ENCODE measurements around the gene RASAL2. TPM values are rescaled to one million over a fixed set of nuclear protein-coding genes. Genes with fewer than 3 reads are reported as not detected.
"Not testable (repeated sequence)": the region's sequence is repeated elsewhere in the genome, so short reads cannot be mapped to it uniquely, and the experiment has no call there.

RASAL2 gene
- polyA plus RNA-seq, 2 of the 4 experiments (the other 2 are of a cell fraction): 7.1 to 17.6 TPM

GRCh38 chr1:178192686-178193085 is 98.8 kb downstream of the RASAL2 start:
- ChIA-PET CTCF (no interaction called here), POLR2A (interaction anchor here (1.0 kb wide), 1 partner anchor 100 kb away, joined by 3 read pairs; no protein-coding TSS in a partner anchor)
- peak; percentile 54 to 87 for DNase-seq (ENCODE audit: low read depth in 1 of 2, low spot score in 1 of 2)
- H3K4me1 ChIP-seq: peaks cover 18% of the 10 kb centered on the region
- H3K4me3 ChIP-seq: peak overlapping the region; percentile 17; the same call in 1 of the 3 replicates
- H3K4me2 ChIP-seq: peak overlapping the region; percentile 59
- no peaks in the 10 kb centered on the region for H3K9me3 ChIP-seq
- peak overlapping the region; percentile 49 to 74 for H3K27ac ChIP-seq
- TF ChIP-seq BHLHE40 (IDR thresholded peaks at IDR 0.05; ENCODE audit: low read depth, low read length) (no peak), FOSL2 (IDR thresholded peaks at IDR 0.05) (no peak), FOSL2 (CRISPR knock-in tag; IDR thresholded peaks at IDR 0.05) (peak; percentile 43), POLR2AphosphoS2 (conservative IDR thresholded peaks at IDR 0.05; ENCODE audit: low read length) (no peak), ZNF302 (CRISPR knock-in tag; IDR thresholded peaks at IDR 0.05) (no peak), CEBPB (IDR thresholded peaks at IDR 0.05) (0 out of 4 replicates have a peak, but pooled peaks of 1 of the 2 experiments have one; percentile 17)
- peak; percentile 90 to 95 for ATAC-seq
- peak; percentile 90 for FAIRE-seq
- WGBS (ENCODE audit: missing lambda C conversion rate): 21% methylated on average over 3 of the region's 3 CpGs

DNA sequence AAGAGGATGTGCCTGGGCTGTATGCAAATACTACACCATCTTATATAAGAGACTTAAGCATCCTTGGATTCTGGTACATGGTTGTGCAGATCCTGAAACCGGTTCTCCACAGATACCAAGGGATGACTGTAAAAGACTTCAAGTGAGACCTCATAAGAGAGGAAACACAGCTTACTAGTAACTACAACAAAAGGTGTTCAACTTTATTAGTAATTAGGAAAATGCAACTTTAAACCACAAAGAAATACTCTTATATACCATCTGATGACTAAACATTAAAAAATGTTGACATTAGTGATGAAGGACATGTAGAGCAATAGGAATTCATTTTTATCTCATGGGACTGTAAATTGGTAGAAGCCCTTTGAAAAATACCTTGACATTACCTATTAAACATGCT is 102.7 kb downstream of the RASAL2 start:
- ChIA-PET POLR2A (no interaction called here), CTCF (no interaction called here)
- H3K9me3 ChIP-seq: no peaks in the 10 kb centered on the region

GRCh38 chr1:178202095-178202494 is 108.2 kb downstream of the RASAL2 start:
- CTCF ChIA-PET: interaction anchor here (0.7 to 1.2 kb wide), 3 partner anchors 9 to 109 kb away, joined by 3 to 4 read pairs (median 3); no protein-coding TSS in a partner anchor
- H3K4me2 ChIP-seq; H3K4me3 ChIP-seq; ATAC-seq; H3K9me3 ChIP-seq; POLR2A ChIA-PET; H3K4me1 ChIP-seq; H3K27ac ChIP-seq; FAIRE-seq; DNase-seq (ENCODE audit: low read depth in 1 of 2, low spot score in 1 of 2): not testable (repeated sequence)
- 90% methylated on average over 4 of the region's 4 CpGs for WGBS (ENCODE audit: missing lambda C conversion rate)

More for the DNA sequence above, 102.7 kb downstream of the RASAL2 start:
- H3K4me2 ChIP-seq: no peak overlapping the region
- no peak overlapping the region for H3K27ac ChIP-seq
- H3K4me1 ChIP-seq: peaks cover 15% of the 10 kb centered on the region
- H3K4me3 ChIP-seq: no peak overlapping the region
- WGBS (ENCODE audit: missing lambda C conversion rate): 85% methylated on average over 1 of the region's 1 CpG
- TF ChIP-seq RAD21 (conservative IDR thresholded peaks at IDR 0.05 in 1 of 2, IDR thresholded peaks at IDR 0.05 in 1 of 2) (no peak), RARB (CRISPR knock-in tag; IDR thresholded peaks at IDR 0.05) (no peak), MYC (IDR thresholded peaks at IDR 0.05; ENCODE audit: borderline replicate concordance, low read length) (no peak), PHF8 (IDR thresholded peaks at IDR 0.05; ENCODE audit: borderline replicate concordance, low read depth) (no peak), BHLHE40 (IDR thresholded peaks at IDR 0.05; ENCODE audit: low read depth, low read length) (no peak), POLR2AphosphoS2 (conservative IDR thresholded peaks at IDR 0.05; ENCODE audit: low read length) (no peak), NPAS2 (CRISPR knock-in tag; IDR thresholded peaks at IDR 0.05; ENCODE audit: borderline replicate concordance) (no peak), RNF2 (IDR thresholded peaks at IDR 0.05; ENCODE audit: borderline replicate concordance, low read depth) (no peak), REST (IDR thresholded peaks at IDR 0.05) (no peak), ZFP36 (IDR thresholded peaks at IDR 0.05; ENCODE audit: borderline replicate concordance, partially characterized antibody) (no peak), MAZ (IDR thresholded peaks at IDR 0.05; ENCODE audit: borderline replicate concordance, low read depth, low read length) (no peak), JUN (IDR thresholded peaks at IDR 0.05) (no peak), KDM1A (IDR thresholded peaks at IDR 0.05; ENCODE audit: low read depth) (no peak)
- FAIRE-seq (no peak), ATAC-seq (no peak), DNase-seq (ENCODE audit: low read depth in 1 of 2, low spot score in 1 of 2) (no peak)

DNA sequence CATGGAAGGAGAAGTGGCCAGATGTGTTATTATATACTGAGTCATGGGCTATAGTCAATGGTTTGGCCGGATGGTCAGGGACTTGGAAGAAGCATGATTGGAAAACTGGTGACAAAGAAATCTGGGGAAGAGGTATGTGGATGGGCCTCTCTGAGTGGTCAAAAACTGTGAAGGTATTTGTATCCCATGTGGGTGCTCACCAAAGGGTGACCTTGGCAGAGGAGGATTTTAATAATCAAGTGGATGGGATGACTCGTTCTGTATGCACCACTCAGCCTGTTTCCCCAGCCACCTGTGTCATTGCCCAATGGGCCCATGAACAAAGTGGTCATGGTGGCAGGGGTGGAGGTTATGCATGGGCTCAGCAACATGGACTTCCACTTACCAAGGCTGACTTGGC is 108.6 kb downstream of the RASAL2 start:
- H3K9me3 ChIP-seq; H3K4me3 ChIP-seq; ATAC-seq; H3K4me2 ChIP-seq; FAIRE-seq; POLR2A ChIA-PET; H3K27ac ChIP-seq; DNase-seq (ENCODE audit: low read depth in 1 of 2, low spot score in 1 of 2); H3K4me1 ChIP-seq: not testable (repeated sequence)
- 89% methylated on average over 2 of the region's 2 CpGs for WGBS (ENCODE audit: missing lambda C conversion rate)
- CTCF ChIA-PET: interaction anchor here (1.2 kb wide), 1 partner anchor 9 kb away, joined by 4 read pairs; no protein-coding TSS in a partner anchor

DNA sequence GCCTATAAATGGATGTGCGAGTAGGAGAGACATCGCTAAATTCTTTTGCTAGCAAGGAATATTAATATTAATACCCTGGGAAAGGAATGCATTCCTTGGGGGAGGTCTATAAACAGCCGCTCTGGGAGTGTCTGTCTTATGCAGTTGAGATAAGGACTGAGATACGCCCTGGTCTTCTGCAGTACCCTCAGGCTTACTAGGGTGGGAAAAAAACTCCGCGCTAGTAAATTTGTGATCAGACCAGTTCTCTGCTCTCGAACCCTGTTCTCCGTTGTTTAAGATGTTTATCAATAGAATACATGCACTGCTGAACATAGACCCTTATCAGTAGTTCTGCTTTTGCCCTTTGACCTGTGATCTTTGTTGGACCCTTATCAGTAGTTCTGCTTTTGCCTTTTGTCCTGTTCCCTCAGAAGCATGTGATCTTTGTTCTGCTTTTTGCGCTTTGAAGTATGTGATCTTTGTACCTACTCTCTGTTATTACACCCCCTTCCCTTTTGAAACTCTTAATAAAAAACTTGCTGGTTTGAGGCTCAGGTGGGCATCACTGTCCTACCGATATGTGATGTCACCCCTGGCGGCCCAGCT is 114.5 kb downstream of the RASAL2 start:
- H3K4me3 ChIP-seq; DNase-seq (ENCODE audit: low read depth in 1 of 2, low spot score in 1 of 2); H3K27ac ChIP-seq; FAIRE-seq; ATAC-seq; H3K4me1 ChIP-seq; H3K4me2 ChIP-seq; POLR2A ChIA-PET; CTCF ChIA-PET: not testable (repeated sequence)
- H3K9me3 ChIP-seq: peaks cover 35% of the 10 kb centered on the region
- 95% methylated on average over 11 of the region's 11 CpGs for WGBS (ENCODE audit: missing lambda C conversion rate)

All from A549 (cell line).